Gastroesophageal sphincter (tissue), 4 donors: ENCODE data around the gene DUSP16. TPM values are rescaled to one million over a fixed set of nuclear protein-coding genes. Genes with fewer than 3 reads are reported as not detected.

Experiments
- ATAC-seq: fragments of 150-250 bp; one replicate; pipeline ENCODE4 v1.9.1; 2016; ENCODE audit warnings: mild to moderate bottlenecking, moderate library complexity
- H3K27ac ChIP-seq, 4 donors: fragments of 200-600 bp; sonication (generic) in 3 of 4; 1 replicate in 3 of 4; 2 replicates in 1 of 4; pipeline ENCODE4 v1.5.1; 2016 to 2019
- H3K27me3 ChIP-seq: fragments of 200-600 bp; sonication (generic); one replicate; pipeline ENCODE4 v1.5.1; 2019
- H3K36me3 ChIP-seq, 2 donors: fragments of 200-600 bp; sonication (generic); one replicate each; pipeline ENCODE4 v1.5.1; 2019; ENCODE audit warnings: control low read depth in 1 of 2
- H3K4me1 ChIP-seq, 3 donors: fragments of 200-600 bp; sonication (generic); 1 replicate in 2 of 3; 2 replicates in 1 of 3; pipeline ENCODE4 v1.5.1; 2016 to 2019; ENCODE audit warnings: control low read depth in 2 of 3
- H3K4me3 ChIP-seq, 2 donors: fragments of 200-600 bp; sonication (generic); one replicate each; pipeline ENCODE4 v1.5.1; 2019; ENCODE audit warnings: mild to moderate bottlenecking in 1 of 2, moderate library complexity in 1 of 2
- H3K9me3 ChIP-seq, 3 donors: fragments of 200-600 bp; sonication (generic); one replicate each; pipeline ENCODE4 v1.5.1; 2017 to 2019; ENCODE audit warnings: control low read depth in 2 of 3
- CTCF ChIP-seq, 4 experiments: fragments of 200-600 bp in 2 of 4; fragments of 450-650 bp in 2 of 4; sonication (generic) in 1 of 4; IDR thresholded peaks; one replicate each; pipeline ENCODE4 v1.5.1; 2017 to 2019; ENCODE audit warnings: antibody characterized with exemption in 4 of 4, mild to moderate bottlenecking in 2 of 4, moderate library complexity in 2 of 4
- EP300 ChIP-seq: sonication (generic); formaldehyde crosslinking; IDR thresholded peaks from one replicate; pipeline ENCODE4 v1.6.1; 2017; ENCODE audit warnings: antibody characterized with exemption, mild to moderate bottlenecking
- POLR2A ChIP-seq, 2 donors: fragments of 450-650 bp; IDR thresholded peaks; one replicate each; pipeline ENCODE4 v1.6.1; 2017; ENCODE audit warnings: antibody characterized with exemption in 2 of 2, mild to moderate bottlenecking in 2 of 2, moderate library complexity in 1 of 2
- POLR2AphosphoS5 ChIP-seq: sonication (generic); formaldehyde crosslinking; IDR thresholded peaks from one replicate; pipeline ENCODE4 v1.6.1; 2017; ENCODE audit warnings: antibody characterized with exemption
- WGBS, 2 donors: methylation state at CpG; one replicate each; pipeline ENCODE4 v1.1.5; 2018; ENCODE audit warnings: low coverage in 1 of 2; 5-methylcytosine and 5-hydroxymethylcytosine counted together
- total RNA-seq, 4 donors: library from RNA; depleted of rRNA; stranded (reverse); fragments of >200 nt; gene quantifications; one replicate each; pipeline ENCODE4 v1.1.0, GENCODE V29; 2016

Gene DUSP16
- total RNA-seq, 4 donors from 2014 or later: 14.7 to 20.1 (median 17.1) TPM

DNA sequence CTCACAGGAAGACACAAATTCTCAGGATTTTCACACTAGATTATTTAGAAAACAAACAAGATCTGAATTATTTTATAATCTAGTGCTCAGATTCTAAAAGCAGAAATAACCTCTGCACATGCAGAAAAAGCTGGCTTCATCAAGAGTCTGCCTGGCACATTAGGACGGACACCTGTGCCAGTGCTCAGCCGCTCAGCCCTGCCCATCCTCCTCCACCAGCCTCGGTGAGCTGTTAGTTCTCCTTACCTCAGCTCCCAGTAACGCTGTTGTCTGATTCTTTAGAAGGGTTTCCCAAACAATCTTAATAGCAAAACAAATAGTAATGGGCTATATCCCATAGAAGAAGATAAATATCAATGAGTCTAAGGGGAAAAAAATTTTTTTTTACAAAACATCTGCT is 27.7 kb downstream of the DUSP16 start:
- ATAC-seq: no peak
- peaks cover 7 to 47% (median 11%) of the 10 kb centered on the region in 3 donors for H3K4me1 ChIP-seq
- no peak overlapping the region for H3K27ac ChIP-seq
- H3K9me3 ChIP-seq: no peaks in the 10 kb centered on the region
- TF ChIP-seq EP300 (no peak), POLR2AphosphoS5 (no peak), POLR2A (IDR thresholded peaks at IDR 0.05) (no peak), CTCF (IDR thresholded peaks at IDR 0.05) (no peak)
- no peaks in the 10 kb centered on the region for H3K36me3 ChIP-seq
- no peak overlapping the region for H3K4me3 ChIP-seq
- H3K27me3 ChIP-seq: no peaks in the 10 kb centered on the region
- 53 to 79% methylated on average over 3 to 4 of the region's 4 CpGs for WGBS, 2 donors

DNA sequence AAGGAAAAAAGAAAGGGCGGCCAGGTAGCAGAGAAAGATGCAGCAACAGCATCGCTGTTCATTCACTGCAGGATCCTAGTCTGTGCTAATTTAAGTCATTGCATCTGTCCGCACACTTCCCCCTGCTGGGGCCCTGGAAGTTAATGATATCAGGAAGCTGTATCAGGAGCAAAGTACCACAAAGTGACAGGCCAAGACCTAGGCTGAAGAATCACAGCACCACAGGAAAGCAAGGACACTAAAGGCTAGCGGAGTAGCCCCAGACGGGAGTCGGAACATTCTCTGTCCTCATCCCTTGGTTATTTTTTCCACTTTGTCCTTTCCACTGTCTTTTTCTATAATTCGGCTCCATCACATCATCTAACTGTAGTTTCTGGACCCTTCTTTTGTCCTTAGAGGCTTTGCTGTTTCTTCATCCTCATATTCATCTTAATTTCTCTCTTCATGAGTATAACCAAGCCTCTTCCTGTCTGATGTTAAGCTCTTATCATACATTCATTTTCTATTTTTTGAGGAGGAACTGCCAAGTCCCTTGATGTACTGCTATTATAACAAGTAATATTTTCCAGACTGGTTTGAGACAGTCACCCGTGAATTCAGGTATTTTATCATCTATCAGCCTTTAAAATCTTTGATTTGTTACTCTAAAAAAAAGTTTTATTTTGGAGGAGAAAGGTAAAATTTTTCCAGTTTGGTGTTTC is 28.3 kb downstream of the DUSP16 start:
- peaks cover 7 to 46% (median 11%) of the 10 kb centered on the region in 3 donors for H3K4me1 ChIP-seq
- ATAC-seq: no peak
- H3K9me3 ChIP-seq: no peaks in the 10 kb centered on the region
- H3K4me3 ChIP-seq: no peak overlapping the region
- H3K27me3 ChIP-seq: no peaks in the 10 kb centered on the region
- TF ChIP-seq EP300 (no peak), POLR2AphosphoS5 (no peak), CTCF (IDR thresholded peaks at IDR 0.05) (no peak), POLR2A (IDR thresholded peaks at IDR 0.05) (no peak)
- H3K36me3 ChIP-seq: no peaks in the 10 kb centered on the region
- WGBS, 2 donors: 50 to 66% methylated on average over 2 to 7 of the region's 8 CpGs
- H3K27ac ChIP-seq: peak overlapping the region in 2 of 4 donors; percentile 54 to 60

DNA sequence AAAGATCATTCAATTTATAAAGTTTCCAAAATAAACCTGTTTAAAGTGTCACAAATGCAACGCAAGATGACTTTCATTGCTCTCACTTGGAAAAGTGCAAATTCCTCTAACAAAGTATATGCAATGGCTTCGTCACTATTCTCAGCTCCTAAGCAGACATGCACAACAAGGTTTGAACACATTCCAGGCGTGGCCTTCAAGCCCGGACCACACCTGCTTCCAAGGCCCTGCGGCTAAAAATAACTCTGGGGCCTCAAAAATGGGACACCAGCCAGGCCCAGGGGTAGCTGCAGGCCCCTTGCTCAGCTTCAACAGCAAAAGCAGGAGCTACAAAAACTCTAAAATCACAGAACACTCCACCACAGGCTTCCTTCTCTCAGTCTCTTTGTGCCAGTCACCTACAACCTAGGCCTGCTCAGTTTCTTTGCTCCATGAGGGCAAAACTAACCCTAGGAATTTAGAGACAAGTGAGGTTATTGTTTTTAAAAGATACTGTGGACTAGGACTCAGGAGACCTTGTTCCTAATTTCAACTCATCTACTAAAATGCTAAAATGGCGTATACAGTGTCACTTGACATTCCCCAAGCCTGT is 29.3 kb downstream of the DUSP16 start:
- 27 to 51% methylated on average over 5 to 6 of the region's 6 CpGs for WGBS, 2 donors
- Histone ChIP-seq H3K4me1 (peaks cover 7 to 44% (median 7%) of the 10 kb centered on the region in 3 donors), H3K27me3 (no peaks in the 10 kb centered on the region), H3K9me3 (no peaks in the 10 kb centered on the region), H3K4me3 (no peak overlapping the region), H3K36me3 (no peaks in the 10 kb centered on the region), H3K27ac (peak overlapping the region; percentile 54 to 70 (median 58))
- TF ChIP-seq CTCF (IDR thresholded peaks at IDR 0.05) (no peak), POLR2A (IDR thresholded peaks at IDR 0.05) (no peak), EP300 (no peak), POLR2AphosphoS5 (no peak)
- ATAC-seq: peak; percentile 34

DNA sequence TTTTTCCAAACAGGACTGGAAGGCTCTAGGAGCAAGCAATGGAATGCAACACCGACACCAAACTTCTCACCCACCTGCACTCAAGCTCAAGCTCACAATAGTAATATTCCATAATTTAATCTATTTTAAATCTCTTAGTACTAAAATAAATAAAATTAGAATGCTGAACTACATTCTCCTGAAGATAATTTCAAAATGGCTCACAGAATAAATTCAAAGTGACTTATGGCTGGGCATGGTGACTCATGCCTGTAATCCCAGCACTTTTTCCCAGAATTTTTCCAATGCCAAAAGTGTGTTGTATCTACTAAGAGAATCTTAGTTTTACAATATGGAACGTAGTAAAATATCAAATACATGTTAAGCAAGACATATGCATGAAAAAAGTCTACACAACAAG is 31.5 kb downstream of the DUSP16 start:
- ATAC-seq: no peak

More for the DNA sequence above, 31.5 kb downstream of the DUSP16 start:
- WGBS, 2 donors: 83 to 100% methylated on average over 1 to 2 of the region's 2 CpGs
- no peak for TF ChIP-seq POLR2A (IDR thresholded peaks at IDR 0.05)
- no peak for TF ChIP-seq EP300
- TF ChIP-seq POLR2AphosphoS5: no peak
- TF ChIP-seq CTCF (IDR thresholded peaks at IDR 0.05): no peak
- no peak overlapping the region for H3K27ac ChIP-seq
- H3K4me1 ChIP-seq: peaks cover 10 to 47% (median 11%) of the 10 kb centered on the region in 3 donors
- H3K9me3 ChIP-seq: no peaks in the 10 kb centered on the region
- H3K36me3 ChIP-seq: no peaks in the 10 kb centered on the region
- no peak overlapping the region for H3K4me3 ChIP-seq
- no peaks in the 10 kb centered on the region for H3K27me3 ChIP-seq
